GM19023 (cell line): ENCODE measurements around the gene GPATCH4.
"Not testable (repeated sequence)": the region's sequence is repeated elsewhere in the genome, so short reads cannot be mapped to it uniquely, and the experiment has no call there.

Experiments
- ATAC-seq: cut with Tn5 transposase; IDR thresholded peaks from one replicate; pipeline ENCODE4 v1.9.1; 2021; ENCODE audit warnings: mild to moderate bottlenecking, moderate library complexity; ENCODE audit not compliant: unreplicated experiment

GPATCH4 gene

DNA sequence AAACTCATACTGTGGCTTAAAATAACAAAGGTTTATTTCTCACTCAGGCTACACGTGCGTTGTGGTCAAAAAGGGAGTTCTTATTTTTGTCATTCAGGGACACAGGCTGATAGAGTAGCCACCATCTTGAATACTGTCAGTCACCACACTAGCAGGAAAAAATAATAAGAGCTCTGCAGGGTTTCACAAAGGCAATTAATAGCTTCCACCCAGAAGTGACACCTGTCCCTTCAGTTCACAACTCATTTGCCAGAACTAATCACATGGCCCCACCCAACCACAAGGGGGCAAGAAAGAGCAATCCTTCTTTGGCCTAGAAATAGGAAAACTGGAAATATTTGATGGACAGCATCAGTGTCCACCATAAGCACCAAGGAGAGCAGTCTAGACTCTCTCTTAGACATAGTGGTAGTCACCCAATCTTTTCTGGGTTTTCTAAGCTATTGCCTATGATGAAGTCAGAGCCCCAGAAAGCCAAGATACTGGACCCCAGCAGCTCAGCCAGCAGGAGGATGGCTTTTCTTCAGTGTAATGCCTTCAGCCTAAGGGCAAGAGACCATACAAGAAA, 26.1 kb upstream of the GPATCH4 start:
- no peak for ATAC-seq

DNA sequence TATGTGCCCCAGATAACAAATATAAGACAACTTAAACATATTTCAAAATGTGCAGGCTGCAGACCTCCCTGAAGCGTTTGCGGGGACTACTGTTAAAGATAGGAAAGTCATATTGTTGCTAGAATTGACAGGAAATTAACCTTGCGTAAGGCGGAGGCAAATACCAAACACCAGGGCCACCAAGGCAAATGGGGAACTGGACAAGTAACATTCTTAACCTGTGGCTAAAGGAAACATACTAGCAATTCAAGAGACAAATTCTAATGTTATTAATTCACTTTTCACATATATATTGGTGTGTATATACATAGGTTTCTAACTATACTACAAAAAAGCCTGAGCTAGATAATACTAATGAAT, 24.8 kb upstream of the GPATCH4 start:
- no peak for ATAC-seq

DNA sequence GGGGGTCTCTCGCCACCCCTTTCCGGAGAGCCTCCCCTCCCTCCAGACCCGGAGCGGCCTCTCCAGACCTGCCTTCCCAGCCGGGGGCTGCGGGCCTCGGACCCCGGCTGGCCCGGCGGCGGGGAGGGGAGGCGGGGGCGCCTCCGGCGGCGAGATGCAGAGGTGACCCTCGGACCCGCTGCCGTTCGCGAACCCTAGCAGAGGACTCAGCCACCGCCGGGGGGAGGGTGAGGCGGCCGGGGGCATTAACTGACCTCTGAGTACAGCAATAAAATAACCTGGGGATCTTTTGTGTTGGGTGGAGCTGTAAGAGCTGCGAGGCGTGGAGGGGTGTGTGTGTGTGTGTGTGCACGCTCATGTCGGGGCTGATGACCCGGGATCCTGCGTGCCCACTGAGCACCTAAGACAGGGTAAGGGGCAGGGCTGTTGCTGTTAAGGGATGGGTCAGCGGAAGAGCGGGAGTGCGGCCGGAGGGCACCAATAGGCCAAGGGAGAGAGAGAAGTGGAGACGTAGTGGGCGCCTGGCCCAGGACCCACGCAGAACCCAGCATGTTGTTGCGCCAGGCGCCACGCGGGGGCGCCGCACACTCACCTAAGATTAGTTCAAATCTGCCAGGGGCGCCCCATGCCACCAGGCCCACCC, 24.3 kb upstream of the GPATCH4 start:
- ATAC-seq: no peak

DNA sequence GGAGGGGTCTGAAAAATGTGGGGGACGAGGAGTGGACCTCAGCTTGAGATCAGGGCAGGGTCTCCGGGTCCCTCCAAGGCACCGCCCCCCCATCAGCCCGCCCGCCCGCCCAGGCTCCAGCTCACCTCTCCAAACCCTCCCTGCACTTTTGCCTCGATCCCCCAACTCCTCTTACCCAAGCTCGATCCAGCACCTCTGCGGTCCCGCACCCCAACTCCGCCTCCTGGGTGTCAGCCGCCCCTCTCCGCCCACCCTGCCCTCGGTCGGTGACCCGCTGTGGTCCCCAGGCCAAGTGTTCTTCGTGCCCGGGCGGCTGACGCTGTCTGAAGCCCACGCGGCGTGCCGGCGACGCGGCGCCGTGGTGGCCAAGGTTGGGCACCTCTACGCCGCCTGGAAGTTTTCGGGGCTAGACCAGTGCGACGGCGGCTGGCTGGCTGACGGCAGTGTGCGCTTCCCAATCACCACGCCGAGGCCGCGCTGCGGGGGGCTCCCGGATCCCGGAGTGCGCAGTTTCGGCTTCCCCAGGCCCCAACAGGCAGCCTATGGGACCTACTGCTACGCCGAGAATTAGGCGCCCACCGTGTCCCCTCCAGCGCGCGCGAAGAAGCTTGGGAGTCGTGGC, 23.6 kb upstream of the GPATCH4 start:
- ATAC-seq: no peak

GRCh38 chr1:156623946-156624813, 22.9 kb upstream of the GPATCH4 start:
- ATAC-seq: no peak

DNA sequence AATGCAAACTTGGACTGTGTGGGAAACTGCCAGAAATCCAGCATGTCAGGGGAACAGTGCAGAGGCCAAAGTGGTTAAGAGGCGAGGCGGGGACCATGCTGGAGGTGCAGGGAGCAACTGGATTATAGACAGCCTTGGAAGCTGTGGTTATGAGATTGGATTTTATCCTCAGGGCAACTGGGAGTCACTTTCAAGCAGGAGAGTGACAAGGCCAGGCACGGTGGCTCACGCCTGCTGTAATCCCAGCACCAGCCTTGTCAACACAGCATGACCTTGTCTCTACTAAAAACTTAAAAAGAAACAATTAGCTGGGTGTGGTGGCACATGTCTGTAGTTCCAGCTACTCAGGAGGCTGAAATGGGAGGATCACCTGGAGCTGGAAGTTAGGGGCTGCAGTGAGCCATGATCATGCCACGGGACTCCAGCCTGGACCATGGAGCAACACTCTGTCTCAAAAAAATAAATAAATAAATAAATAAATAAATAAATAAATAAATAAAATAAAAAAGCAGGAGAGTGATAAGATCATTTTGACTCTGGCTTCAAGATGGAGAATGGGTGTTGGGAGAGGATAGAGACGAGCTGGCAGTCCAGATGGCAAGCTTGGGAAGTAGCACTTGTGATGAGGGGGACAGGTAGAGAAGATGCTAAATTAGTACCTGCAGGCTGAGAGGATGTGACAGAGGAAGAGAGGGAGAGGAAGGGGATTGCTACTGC, 21.5 kb upstream of the GPATCH4 start:
- no peak for ATAC-seq

GRCh38 chr1:156619582-156619955, 18.3 kb upstream of the GPATCH4 start:
- no peak for ATAC-seq

DNA sequence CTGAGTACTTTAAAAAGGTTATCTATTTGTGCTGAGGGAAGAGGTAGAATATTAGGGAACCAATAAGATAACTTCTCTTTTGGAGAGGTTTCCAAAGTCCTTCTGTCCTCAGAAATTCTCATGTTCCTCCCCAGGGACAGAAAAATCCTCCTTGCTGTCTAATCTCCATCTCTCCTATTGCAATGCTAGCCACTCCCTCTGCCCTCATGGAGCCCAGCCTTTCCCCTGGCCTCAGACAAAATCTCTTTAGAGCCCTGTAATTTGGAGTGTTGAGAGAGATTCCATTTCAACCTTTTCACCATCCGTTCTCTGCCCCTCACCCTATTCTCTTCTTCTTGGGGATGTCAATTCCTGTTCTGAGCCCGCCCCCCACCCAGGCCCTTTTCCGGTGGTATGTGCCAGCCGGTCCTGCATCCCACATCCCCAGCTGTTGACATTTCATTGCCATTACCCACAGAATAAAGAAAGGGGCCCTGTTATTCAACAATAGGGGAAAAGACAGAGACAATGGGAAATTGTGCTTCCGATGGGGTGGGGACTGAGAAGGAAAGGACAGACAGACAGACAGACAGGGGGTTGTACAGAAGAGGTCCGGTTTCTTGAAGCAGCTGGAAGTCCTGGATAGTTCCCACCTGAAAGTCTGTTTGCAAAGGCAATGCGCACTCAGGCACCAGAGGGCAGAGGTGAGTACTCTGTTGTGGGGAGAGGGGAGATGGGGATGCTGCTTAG, 17.7 kb upstream of the GPATCH4 start, which contains the start of gene HAPLN2:
Gene HAPLN2 (plus strand): TSS at position 563 of the 729 bp plus-strand sequence. CDS start 4,076 bp downstream, outside the sequence.
- ATAC-seq: no peak

- no peak for ATAC-seq
These were observed 15.2 kb upstream of the GPATCH4 start for GRCh38 chr1:156616463-156616862.

- ATAC-seq: no peak
These were observed 14.7 kb upstream of the GPATCH4 start for GRCh38 chr1:156615946-156616345.

DNA sequence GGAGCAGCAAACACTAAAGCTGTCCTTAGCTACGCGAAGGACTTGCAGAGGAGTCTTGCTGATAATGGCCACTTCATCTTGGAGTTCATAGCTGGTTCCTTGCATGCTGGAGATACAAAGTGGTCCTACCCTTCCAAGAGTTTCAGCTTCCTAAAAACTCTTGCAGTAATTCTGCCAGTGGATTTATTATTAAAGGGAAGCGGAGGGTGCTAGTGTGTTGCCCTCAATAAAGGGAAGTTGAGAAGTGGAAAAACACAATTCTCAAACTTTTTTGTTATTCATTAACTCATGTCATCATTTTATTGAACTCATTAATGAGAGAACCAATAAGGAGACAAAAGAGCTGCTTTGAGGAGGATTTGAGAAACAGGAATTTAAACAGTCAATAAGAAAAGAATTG, 11.4 kb upstream of the GPATCH4 start:
- no peak for ATAC-seq

DNA sequence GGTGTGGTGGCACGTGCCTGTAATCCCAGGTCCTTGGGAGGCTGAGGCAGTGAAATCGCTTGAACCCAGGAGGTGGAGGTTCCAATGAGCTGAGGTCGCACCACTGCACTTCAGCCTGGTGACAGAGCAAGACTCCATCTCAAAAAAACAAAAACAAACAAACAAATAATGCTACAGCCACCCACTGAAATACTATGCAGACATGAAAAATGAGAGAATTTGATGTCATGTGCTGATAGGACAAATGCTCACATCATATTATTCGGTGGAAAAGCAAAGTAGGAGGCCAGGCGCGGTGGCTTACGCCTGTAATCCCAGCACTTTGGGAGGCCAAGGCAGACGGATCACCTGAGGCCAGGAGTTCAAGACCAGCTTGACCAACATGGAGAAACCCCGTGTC, 8.8 kb upstream of the GPATCH4 start:
- not testable (repeated sequence) for ATAC-seq

DNA sequence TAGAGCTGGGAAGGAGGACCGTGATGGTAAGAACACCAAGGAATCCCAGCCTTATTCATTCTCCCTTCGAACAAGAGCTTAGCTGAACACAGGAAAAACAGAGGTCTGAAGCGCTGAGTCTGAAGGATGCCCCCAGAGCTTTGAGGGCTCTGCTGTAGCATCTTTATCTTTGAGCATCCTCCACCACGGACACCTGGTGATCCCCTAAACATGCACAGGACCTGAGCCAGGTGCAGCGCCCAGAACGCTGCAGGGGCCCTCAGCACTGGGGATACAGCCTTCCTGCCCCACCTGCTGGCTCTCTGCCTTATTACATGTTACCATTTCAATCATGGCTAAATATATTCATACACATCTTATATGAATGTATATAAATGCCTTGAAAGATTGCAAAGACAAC, 7.7 kb upstream of the GPATCH4 start:
- no peak for ATAC-seq

- ATAC-seq: no peak
These were observed 6.9 kb upstream of the GPATCH4 start for GRCh38 chr1:156608036-156608674.

- not testable (repeated sequence) for ATAC-seq
These were observed 6.1 kb upstream of the GPATCH4 start for GRCh38 chr1:156607344-156607743.

- no peak for ATAC-seq
These were observed 1.3 kb upstream of the GPATCH4 start for GRCh38 chr1:156602557-156602993.

DNA sequence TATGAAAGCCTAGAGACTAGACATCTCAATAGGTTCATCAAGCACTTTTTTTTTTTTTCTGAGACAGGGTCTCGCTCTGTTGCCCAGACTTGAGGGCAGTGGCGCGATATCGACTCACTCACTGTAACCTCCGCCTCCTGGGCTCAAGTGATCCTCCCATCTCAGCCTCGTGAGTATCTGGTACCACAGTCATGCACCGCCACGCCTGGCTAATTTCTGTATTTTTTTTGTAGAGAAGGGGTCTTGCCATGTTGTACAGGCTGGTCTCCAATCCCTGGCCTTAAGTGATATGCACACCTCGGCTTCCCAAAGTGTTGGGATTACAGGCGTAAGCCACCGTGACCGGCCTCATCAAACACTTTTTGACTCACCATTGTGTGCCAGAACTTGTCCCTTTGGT, 613 bp upstream of the GPATCH4 start:
- no peak for ATAC-seq

GRCh38 chr1:156600733-156601121, 552 bp downstream of the GPATCH4 start:
- ATAC-seq: no peak

DNA sequence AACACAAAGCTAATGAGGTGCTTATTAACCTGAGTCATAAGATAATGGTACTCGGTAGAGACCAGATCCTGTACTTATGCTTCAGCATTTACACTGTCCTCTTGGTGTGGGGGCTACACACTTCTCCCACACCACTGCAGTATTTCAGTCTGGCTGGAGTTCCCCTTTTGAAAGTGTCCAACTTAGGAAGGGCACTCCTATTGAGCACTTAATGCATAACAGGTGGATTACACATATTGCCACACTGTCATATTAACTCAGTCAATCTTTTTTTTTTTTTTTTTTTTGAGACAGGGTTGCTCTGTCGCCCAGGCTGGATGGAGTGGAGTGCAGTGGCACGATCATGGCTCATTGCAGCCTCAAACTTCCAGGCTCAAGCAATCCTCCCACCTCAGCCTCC, 1.5 kb downstream of the GPATCH4 start:
- no peak for ATAC-seq
